ELR (cell line): Measurements from ENCODE around the gene SPDYE16.
"Not testable (repeated sequence)": the region's sequence is repeated elsewhere in the genome, so short reads cannot be mapped to it uniquely, and the experiment has no call there.

Experiments used
- DNase-seq: peaks from one replicate; pipeline ENCODE4 v3.0.0-alpha.2; 2015; ENCODE audit warnings: low read depth

SPDYE16 gene, protein sequence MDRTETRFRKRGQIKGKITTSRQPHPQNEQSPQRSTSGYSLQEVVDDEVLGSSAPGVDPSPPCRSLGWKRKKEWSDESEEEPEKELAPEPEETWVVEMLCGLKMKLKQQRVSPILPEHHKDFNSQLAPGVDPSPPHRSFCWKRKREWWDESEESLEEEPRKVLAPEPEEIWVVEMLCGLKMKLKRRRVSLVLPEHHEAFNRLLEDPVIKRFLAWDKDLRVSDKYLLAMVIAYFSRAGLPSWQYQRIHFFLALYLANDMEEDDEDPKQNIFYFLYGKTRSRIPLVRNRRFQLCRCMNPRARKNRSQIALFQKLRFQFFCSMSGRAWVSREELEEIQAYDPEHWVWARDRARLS

DNA sequence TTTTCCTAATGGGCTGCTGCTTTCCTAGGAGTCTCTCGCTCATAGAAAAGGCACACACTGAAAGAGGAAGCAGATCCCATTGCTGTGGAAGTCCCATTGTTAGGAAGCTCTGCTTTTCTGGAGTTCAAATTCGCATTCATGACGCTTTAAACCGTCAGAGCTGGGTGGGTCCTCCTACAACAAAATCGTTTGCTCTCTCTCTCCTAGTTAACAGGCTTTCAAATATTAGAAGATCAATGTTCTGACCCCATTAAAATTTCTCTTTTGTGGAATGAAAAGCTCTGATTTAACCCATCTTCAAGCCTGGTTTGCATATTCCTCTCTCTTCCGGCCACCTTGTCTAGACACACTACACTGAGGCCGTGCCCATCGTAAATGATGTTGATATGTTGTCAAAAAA is at the start of gene SPDYE16:
TSS of gene SPDYE16 (minus strand) at position 101 of the 400 bp plus-strand sequence. CDS start 1,838 bp downstream, outside the sequence.
- not testable (repeated sequence) for DNase-seq

- DNase-seq: not testable (repeated sequence)
Observed at GRCh38 chr7:76592694-76593093, 49.6 kb upstream of the SPDYE16 start.

DNA sequence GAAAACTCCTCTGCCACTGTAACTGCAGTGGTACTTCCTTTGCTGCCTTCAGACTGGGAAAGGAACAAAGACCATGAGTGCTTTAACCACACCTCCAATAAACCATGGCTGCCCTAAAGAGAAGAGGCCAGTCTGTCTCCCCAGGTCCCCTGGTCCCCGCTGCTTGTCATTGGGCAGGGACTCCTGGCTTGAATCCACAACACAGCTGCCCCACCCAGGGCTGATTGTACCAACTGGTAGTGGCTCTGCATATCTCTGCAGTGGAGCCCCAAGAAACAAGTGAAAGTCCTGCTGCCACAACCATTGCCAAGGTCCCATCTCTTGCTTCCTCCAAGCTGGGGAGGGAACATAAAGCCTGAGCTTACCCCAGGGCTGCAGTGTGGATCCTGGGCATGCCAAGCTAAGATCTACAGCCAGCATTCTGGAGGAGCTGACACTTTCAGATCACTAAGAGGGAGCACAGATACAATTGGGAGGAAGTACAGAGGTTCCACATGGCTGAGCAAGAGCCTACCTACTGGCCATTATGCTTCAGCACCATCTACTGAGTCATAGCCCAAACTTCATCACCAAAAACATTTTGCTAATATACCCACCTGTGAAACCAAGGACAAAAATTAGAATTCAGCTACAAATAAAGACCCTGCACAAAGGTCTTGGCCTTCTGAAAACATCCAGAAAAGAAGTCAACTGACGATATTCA is 48.7 kb upstream of the SPDYE16 start:
- DNase-seq: not testable (repeated sequence)

- not testable (repeated sequence) for DNase-seq
Observed at GRCh38 chr7:76591033-76591432, 47.9 kb upstream of the SPDYE16 start.

DNA sequence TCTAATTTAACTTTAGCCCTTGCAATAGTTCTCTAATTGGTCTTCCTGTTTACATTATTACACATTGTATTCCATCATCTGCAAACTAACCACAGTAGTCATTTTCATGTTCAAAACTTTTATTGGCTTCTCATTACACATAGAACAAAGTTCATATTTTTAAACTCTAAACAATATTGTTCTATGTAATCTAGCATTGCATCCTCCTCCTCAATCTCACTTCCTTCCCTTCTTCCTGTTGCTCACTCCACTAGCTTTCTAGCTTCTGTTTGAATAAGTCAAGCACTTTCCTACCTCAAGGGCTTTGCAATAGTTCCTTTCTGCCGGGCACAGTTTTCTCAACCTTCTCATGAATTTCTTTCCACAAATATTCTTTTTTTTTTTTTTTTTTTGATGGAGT is 45.5 kb upstream of the SPDYE16 start:
- not testable (repeated sequence) for DNase-seq

GRCh38 chr7:76586585-76587315 is 43.7 kb upstream of the SPDYE16 start:
- not testable (repeated sequence) for DNase-seq

- DNase-seq: peak; percentile 66
Observed at GRCh38 chr7:76583636-76584281, 40.7 kb upstream of the SPDYE16 start.

DNA sequence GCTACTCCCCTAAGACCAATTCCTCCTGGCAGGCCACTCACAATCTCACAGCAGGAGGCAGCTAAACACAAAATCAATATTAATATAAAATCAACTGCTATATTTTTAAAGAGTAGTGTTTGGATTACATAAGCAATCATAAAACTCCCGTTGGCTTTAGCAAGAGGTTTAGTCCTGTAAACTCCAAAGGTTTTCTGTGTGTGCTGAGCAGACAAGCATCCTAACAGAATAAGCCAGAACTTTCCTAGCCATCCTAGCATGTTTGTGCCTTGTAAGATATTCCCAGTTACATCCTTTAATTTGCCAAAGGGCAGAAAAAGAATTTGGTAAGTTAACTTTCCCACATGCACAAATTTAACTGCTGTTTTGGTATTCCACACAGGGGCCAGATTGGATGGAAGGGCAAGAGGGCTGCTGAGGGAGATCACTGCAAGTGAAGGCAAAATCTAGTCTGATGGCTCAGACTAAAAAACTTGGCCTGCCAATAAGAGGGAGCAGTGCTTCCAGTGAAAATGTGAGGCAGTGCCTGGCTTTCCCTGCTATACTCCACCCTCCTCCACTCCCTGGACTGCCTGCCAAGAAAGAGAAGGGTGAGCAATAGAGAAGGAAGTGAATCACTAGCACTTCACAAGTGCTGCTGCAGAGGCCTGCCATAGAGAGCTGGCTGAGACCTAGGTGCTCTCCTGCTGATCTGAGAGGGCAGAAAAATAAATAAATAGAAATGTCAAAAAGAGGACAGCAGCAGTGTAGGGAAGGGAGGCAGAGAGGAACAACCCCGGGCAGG is 39.9 kb upstream of the SPDYE16 start:
- DNase-seq: peak; percentile 87

- not testable (repeated sequence) for DNase-seq
Observed at GRCh38 chr7:76575919-76576655, 33.0 kb upstream of the SPDYE16 start.

- DNase-seq: not testable (repeated sequence)
Observed at GRCh38 chr7:76575431-76575830, 32.3 kb upstream of the SPDYE16 start.

- DNase-seq: not testable (repeated sequence)
Observed at GRCh38 chr7:76572296-76572695, 29.2 kb upstream of the SPDYE16 start.

DNA sequence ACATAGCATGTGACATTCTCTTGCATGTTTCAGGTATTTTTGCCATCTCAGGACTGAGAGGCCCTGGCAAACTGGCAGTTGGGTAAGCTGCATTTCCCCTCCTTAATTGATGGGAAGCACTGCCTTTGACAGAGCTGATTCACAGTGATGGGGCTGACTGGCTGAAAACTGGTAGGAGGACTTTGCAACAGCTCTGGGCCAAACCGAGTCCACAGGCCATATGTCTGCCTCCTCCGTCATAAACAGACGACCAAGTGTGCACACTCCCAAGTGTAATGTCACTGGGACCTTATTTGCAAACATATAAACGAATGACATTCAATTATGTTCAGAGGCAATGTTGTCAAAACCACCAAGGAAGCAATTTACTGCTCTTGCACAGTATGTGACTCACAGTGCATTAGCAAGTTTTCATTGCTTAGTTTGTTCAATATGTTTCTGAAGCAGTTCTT is 27.3 kb upstream of the SPDYE16 start:
- peak; percentile 40 for DNase-seq

DNA sequence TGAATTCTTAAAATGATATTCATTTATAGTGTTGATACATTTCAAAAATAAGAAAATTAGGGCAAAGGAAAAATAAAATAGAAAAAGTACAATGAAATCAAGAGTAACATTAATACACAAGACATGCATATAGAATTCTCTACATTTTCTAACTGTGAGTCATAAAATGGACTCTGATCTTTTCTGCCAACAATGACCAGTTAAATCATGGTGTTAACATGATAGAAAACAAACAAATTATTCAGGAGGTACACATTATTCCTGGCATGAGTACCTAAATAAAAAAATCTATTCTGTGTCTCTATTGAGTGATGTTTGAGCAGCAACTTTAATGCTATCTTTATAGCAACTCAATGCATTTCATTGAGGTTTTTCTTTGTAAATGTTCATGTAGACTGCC is 25.6 kb upstream of the SPDYE16 start:
- peak; percentile 83 for DNase-seq

DNA sequence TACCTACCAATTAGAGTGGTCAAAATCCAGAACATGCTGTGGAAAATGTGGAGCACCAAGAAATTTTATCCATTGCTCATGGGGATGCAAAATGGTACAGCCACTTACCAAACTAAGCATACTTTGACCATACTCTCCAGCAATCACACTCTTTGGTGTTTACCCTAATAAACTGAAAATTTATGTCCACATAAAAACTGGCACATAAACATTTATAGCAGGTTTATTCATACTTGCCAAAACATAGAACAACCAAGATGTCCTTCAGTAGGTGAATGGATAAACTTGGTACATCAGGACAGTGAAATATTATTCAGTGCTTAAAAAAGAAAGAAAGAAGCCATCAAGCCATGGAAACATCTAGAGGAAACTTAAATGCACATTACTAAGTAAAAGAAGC is 24.7 kb upstream of the SPDYE16 start:
- not testable (repeated sequence) for DNase-seq

GRCh38 chr7:76567311-76567710 is 24.2 kb upstream of the SPDYE16 start:
- not testable (repeated sequence) for DNase-seq

- DNase-seq: not testable (repeated sequence)
Observed at GRCh38 chr7:76565001-76565400, 21.9 kb upstream of the SPDYE16 start.

DNA sequence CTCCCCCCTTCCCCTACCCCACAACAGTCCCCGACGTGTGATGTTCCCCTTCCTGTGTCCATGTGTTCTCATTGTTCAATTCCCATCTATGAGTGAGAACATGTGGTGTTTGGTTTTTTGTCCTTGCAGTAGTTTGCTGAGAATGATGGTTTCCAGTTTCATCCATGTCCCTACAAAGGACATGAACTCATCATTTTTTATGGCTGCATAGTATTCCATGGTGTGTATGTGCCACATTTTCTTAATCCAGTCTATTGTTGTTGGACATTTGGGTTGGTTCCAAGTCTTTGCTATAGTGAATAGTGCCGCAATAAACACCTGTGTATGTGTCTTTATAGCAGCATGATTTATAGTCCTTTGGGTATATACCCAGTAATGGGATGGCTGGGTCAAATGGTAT is 18.2 kb upstream of the SPDYE16 start:
- not testable (repeated sequence) for DNase-seq

DNA sequence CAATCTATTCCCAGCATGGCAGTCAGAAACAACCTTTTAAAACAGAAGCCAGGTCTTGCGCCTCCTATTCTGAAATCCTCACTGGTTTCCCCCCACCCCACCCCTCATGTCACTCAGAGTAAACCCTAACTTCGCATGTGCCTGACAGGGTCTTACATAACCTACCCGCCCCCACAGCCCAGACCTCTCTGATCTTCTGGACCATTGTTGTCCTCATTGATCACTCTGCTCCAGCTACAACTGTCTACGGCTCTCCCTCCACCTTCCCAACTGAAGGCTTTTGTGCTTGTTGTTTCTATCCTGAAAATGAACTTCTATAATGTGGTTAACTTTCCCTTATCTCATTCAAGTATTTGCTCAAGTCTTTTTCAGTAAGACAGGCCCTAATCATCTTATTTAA is 17.1 kb upstream of the SPDYE16 start:
- not testable (repeated sequence) for DNase-seq

- DNase-seq: not testable (repeated sequence)
Observed at GRCh38 chr7:76559685-76560084, 16.6 kb upstream of the SPDYE16 start.

GRCh38 chr7:76551992-76552391 is 8.9 kb upstream of the SPDYE16 start:
- not testable (repeated sequence) for DNase-seq
